Ishikawa (cell line): ENCODE measurements around the gene CHADL.

Experiments used
- CEBPB ChIP-seq: IDR thresholded peaks from 2 replicates; pipeline ENCODE4 v1.6.1; 2012
- CREB1 ChIP-seq: IDR thresholded peaks from 2 replicates; pipeline ENCODE4 v1.6.1; 2012; ENCODE audit warnings: low read depth
- EGR1 ChIP-seq: IDR thresholded peaks from 2 replicates; pipeline ENCODE4 v1.6.1; 2012
- EP300 ChIP-seq: IDR thresholded peaks from 2 replicates; pipeline ENCODE4 v1.6.1; 2012; ENCODE audit warnings: borderline replicate concordance
- FOXM1 ChIP-seq: IDR thresholded peaks from 2 replicates; pipeline ENCODE4 v1.6.1; 2012; ENCODE audit warnings: low read depth, borderline replicate concordance
- NFIC ChIP-seq: IDR thresholded peaks from 2 replicates; pipeline ENCODE4 v1.6.1; 2012
- TAF1 ChIP-seq: IDR thresholded peaks from 2 replicates; pipeline ENCODE4 v1.6.1; 2012; ENCODE audit warnings: low read depth, mild to moderate bottlenecking
- YY1 ChIP-seq: IDR thresholded peaks from 2 replicates; pipeline ENCODE4 v1.6.1; 2012; ENCODE audit warnings: low read depth
- TF ChIP-seq, protein P1 (sequence below): IDR thresholded peaks from 2 replicates; pipeline ENCODE4 v1.6.1; 2012; ENCODE audit warnings: low read depth, mild to moderate bottlenecking
- TF ChIP-seq, protein P2 (sequence below): IDR thresholded peaks from 2 replicates; pipeline ENCODE4 v1.6.1; 2012

DNA sequence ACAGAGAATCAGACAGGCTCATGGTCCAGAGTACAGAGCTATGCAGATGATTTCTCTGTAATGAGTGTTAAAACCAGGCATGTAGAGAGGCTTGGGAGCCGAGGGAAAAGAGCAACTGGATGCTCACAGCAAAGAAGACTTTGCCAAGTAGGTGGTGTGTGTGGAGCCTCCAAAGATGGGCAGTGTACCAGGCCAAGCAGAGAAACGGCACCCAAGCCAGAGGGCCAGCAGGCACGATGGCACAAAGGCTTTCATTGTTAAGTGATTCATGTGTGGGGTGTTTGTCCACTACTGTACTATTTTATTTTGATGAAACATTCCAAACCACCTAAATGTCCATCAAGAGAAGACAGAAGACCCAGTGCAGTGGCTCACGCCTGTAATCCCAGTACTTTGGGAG is 34.1 kb upstream of the CHADL start:
- TF ChIP-seq YY1 = no peak
- TF ChIP-seq CEBPB = no peak
- no peak for TF ChIP-seq CREB1
- no peak for TF ChIP-seq EP300
- TF ChIP-seq, protein P1, sequence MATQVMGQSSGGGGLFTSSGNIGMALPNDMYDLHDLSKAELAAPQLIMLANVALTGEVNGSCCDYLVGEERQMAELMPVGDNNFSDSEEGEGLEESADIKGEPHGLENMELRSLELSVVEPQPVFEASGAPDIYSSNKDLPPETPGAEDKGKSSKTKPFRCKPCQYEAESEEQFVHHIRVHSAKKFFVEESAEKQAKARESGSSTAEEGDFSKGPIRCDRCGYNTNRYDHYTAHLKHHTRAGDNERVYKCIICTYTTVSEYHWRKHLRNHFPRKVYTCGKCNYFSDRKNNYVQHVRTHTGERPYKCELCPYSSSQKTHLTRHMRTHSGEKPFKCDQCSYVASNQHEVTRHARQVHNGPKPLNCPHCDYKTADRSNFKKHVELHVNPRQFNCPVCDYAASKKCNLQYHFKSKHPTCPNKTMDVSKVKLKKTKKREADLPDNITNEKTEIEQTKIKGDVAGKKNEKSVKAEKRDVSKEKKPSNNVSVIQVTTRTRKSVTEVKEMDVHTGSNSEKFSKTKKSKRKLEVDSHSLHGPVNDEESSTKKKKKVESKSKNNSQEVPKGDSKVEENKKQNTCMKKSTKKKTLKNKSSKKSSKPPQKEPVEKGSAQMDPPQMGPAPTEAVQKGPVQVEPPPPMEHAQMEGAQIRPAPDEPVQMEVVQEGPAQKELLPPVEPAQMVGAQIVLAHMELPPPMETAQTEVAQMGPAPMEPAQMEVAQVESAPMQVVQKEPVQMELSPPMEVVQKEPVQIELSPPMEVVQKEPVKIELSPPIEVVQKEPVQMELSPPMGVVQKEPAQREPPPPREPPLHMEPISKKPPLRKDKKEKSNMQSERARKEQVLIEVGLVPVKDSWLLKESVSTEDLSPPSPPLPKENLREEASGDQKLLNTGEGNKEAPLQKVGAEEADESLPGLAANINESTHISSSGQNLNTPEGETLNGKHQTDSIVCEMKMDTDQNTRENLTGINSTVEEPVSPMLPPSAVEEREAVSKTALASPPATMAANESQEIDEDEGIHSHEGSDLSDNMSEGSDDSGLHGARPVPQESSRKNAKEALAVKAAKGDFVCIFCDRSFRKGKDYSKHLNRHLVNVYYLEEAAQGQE = no peak
- TF ChIP-seq, protein P2, sequence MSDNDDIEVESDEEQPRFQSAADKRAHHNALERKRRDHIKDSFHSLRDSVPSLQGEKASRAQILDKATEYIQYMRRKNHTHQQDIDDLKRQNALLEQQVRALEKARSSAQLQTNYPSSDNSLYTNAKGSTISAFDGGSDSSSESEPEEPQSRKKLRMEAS = no peak
- TF ChIP-seq FOXM1 = no peak
- TF ChIP-seq TAF1 = no peak
- no peak for TF ChIP-seq EGR1
- TF ChIP-seq NFIC = no peak
